ENCODE measurements around the gene COQ4.

DNA sequence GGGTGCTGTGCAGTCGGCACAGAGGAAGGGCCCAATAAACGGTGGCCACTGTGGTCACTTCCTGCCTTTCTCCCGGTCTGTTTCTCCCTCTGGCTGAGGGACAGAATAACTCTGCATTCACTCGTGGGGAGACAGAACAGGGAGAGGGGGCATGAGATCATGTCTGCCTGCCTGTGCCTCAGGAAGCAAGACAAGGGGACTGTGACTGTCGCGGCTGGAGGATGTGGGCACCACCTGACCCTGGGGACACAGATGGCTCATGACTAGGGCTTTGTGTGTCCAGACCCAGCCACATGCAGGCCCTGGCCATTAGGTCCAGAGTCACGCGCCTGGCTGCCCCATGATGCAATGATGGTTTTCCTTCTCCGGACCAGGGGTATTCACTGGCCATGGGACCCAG lies 6.2 kb upstream of the COQ4 start:
- TF ChIP-seq EZH2 (IDR thresholded peaks at IDR 0.05; ENCODE audit: borderline replicate concordance, low read depth, low read length, poor library complexity, severe bottlenecking) (no peak), CTCF (conservative IDR thresholded peaks at IDR 0.05; ENCODE audit: low read depth, low read length) (no peak)
